GM21529 (cell line): ENCODE data around the gene THAP2.
"Not testable (repeated sequence)": the region's sequence is repeated elsewhere in the genome, so short reads cannot be mapped to it uniquely, and the experiment has no call there.

Experiments used
- ATAC-seq: cut with Tn5 transposase; IDR thresholded peaks from one replicate; pipeline ENCODE4 v1.9.1; 2021; ENCODE audit not compliant: unreplicated experiment

The THAP2 gene

GRCh38 chr12:71702181-71702580 is 38.1 kb downstream of the THAP2 start:
- not testable (repeated sequence) for ATAC-seq

- ATAC-seq: no peak
These were observed 38.5 kb downstream of the THAP2 start for GRCh38 chr12:71702590-71702989.

- ATAC-seq: no peak
These were observed 39.1 kb downstream of the THAP2 start for GRCh38 chr12:71703206-71703605.

GRCh38 chr12:71704920-71705319 is 40.8 kb downstream of the THAP2 start:
- no peak for ATAC-seq

GRCh38 chr12:71708658-71709057 is 44.6 kb downstream of the THAP2 start:
- no peak for ATAC-seq

- ATAC-seq: no peak
These were observed 46.4 kb downstream of the THAP2 start for GRCh38 chr12:71710276-71711125.

GRCh38 chr12:71718611-71719010 is 54.5 kb downstream of the THAP2 start:
- no peak for ATAC-seq

- ATAC-seq: no peak
These were observed 55.7 kb downstream of the THAP2 start for GRCh38 chr12:71719647-71720370.

- ATAC-seq: no peak
These were observed 57.8 kb downstream of the THAP2 start for GRCh38 chr12:71721783-71722505.

- no peak for ATAC-seq
These were observed 60.9 kb downstream of the THAP2 start for GRCh38 chr12:71725011-71725410.

- ATAC-seq: no peak
These were observed 62.4 kb downstream of the THAP2 start for GRCh38 chr12:71726548-71726947.

- ATAC-seq: no peak
These were observed 63.9 kb downstream of the THAP2 start for GRCh38 chr12:71727958-71728357.
